Measurements from ENCODE around the gene ADAMTS8. TPM values are rescaled to one million over a fixed set of nuclear protein-coding genes. Genes with fewer than 3 reads are reported as not detected.

The ADAMTS8 gene
- total RNA-seq, 1 experiment from 2014 or later, result 0.15 TPM

- H3K4me3 ChIP-seq (ENCODE audit: low read depth in 2 of 2, low read length in 2 of 2), result no peak overlapping the region
- ATAC-seq (no peak), DNase-seq (ENCODE audit: low read depth, low spot score) (no peak)
- ChIA-PET CTCF (no interaction called here), POLR2A (no interaction called here)
- H3K4me1 ChIP-seq (ENCODE audit: control insufficient read depth, insufficient read depth, low read length), result no peaks in the 10 kb centered on the region
- no TSS peak for BruUV-seq (replicated peaks)
- no peak for TF ChIP-seq CTCF (IDR thresholded peaks at IDR 0.05)
- TF ChIP-seq SIN3A (IDR thresholded peaks at IDR 0.05; ENCODE audit: borderline replicate concordance, insufficient read depth, low read depth, low read length), result no peak
- TF ChIP-seq REST (IDR thresholded peaks at IDR 0.05; ENCODE audit: insufficient read depth in 1 of 2, low read depth in 2 of 2, low read length in 1 of 2), result no peak
- TF ChIP-seq TCF7L2 (IDR thresholded peaks at IDR 0.05; ENCODE audit: low read depth, low read length), result no peak
- TF ChIP-seq POLR2AphosphoS5 (IDR thresholded peaks at IDR 0.05; ENCODE audit: low read depth, low read length), result no peak
- intact Hi-C loops (cut with micrococcal nuclease; ENCODE audit: unreplicated experiment) (no loop called here), in situ Hi-C loops (cut with HindIII; ENCODE audit: low pct_unique_long_range_greater_than_20kb, low sequenced_read_pairs) (no loop called here)
- H3K36me3 ChIP-seq (ENCODE audit: control insufficient read depth, insufficient read depth, low read length), result no peaks in the 10 kb centered on the region
- H3K9me3 ChIP-seq (ENCODE audit: control insufficient read depth, insufficient read depth, low read depth, low read length), result no peaks in the 10 kb centered on the region
- no peak overlapping the region for H3K27ac ChIP-seq (ENCODE audit: low read length)
- peaks cover 9% of the 10 kb centered on the region for H3K27me3 ChIP-seq (ENCODE audit: control insufficient read depth, insufficient read depth, low read length)
Measured at GRCh38 chr11:130420478-130421198, 7.8 kb downstream of the ADAMTS8 start.

GRCh38 chr11:130418756-130419155 is 9.7 kb downstream of the ADAMTS8 start:
- POLR2A ChIA-PET, result no interaction called here
- in situ Hi-C loops (cut with HindIII; ENCODE audit: low pct_unique_long_range_greater_than_20kb, low sequenced_read_pairs), result no loop called here
- intact Hi-C loops (cut with micrococcal nuclease; ENCODE audit: unreplicated experiment), result no loop called here
- no peak overlapping the region for H3K4me3 ChIP-seq (ENCODE audit: low read depth in 2 of 2, low read length in 2 of 2)
- H3K4me1 ChIP-seq (ENCODE audit: control insufficient read depth, insufficient read depth, low read length), result no peaks in the 10 kb centered on the region
- BruUV-seq (replicated peaks), result no TSS peak
- no peaks in the 10 kb centered on the region for H3K9me3 ChIP-seq (ENCODE audit: control insufficient read depth, insufficient read depth, low read depth, low read length)
- CTCF ChIA-PET, result no interaction called here
- no peak overlapping the region for H3K27ac ChIP-seq (ENCODE audit: low read length)
- ATAC-seq (no peak), DNase-seq (ENCODE audit: low read depth, low spot score) (no peak)
- peaks cover 6% of the 10 kb centered on the region; the same call in 1 of the 2 replicates for H3K27me3 ChIP-seq (ENCODE audit: control insufficient read depth, insufficient read depth, low read length)
- TF ChIP-seq POLR2AphosphoS5 (IDR thresholded peaks at IDR 0.05; ENCODE audit: low read depth, low read length), result no peak
- no peak for TF ChIP-seq SIN3A (IDR thresholded peaks at IDR 0.05; ENCODE audit: borderline replicate concordance, insufficient read depth, low read depth, low read length)
- no peak for TF ChIP-seq CTCF (IDR thresholded peaks at IDR 0.05)
- TF ChIP-seq REST (IDR thresholded peaks at IDR 0.05; ENCODE audit: insufficient read depth in 1 of 2, low read depth in 2 of 2, low read length in 1 of 2), result no peak
- TF ChIP-seq TCF7L2 (IDR thresholded peaks at IDR 0.05; ENCODE audit: low read depth, low read length), result no peak
- no peaks in the 10 kb centered on the region for H3K36me3 ChIP-seq (ENCODE audit: control insufficient read depth, insufficient read depth, low read length)
